H1 (cell line): ENCODE measurements around the gene TMPRSS9. TPM values are rescaled to one million over a fixed set of nuclear protein-coding genes. Genes with fewer than 3 reads are reported as not detected.

Experiments
- CTCF ChIA-PET: fragments of 300-600 bp; sonication (Branson Sonifier 250); formaldehyde crosslinking; loops from one replicate; lab custom pipeline; 2021; ENCODE audit not compliant: partially characterized antibody; lab: Charles Lee
- POLR2A ChIA-PET: fragments of 300-600 bp; sonication (Branson Sonifier 250); formaldehyde crosslinking; loops from one replicate; lab custom pipeline; 2021; ENCODE audit warnings: inconsistent platforms; ENCODE audit not compliant: partially characterized antibody; lab: Charles Lee
- DNase-seq, 2 experiments: peaks; one replicate each; pipeline versions ENCODE4 v3.0.0 to v3.0.0-alpha.2; 2010 to 2022; ENCODE audit warnings: low spot score in 2 of 2, low read depth in 1 of 2, mixed read lengths in 1 of 2
- FAIRE-seq: peaks from 2 replicates; lab custom pipeline; 2011; peaks lifted over from hg19 to GRCh38; lab: Jason Lieb, UNC
- H2AFZ ChIP-seq: 2 replicates; pipeline ENCODE4 v1.8.1; 2012; ENCODE audit warnings: low read length, inconsistent platforms
- H2AK5ac ChIP-seq: 2 replicates; pipeline ENCODE4 v1.6.1; 2013; ENCODE audit warnings: low read depth, low read length
- H2BK120ac ChIP-seq: replicated peaks from 2 replicates; pipeline ENCODE3; 2013; ENCODE audit warnings: low read depth, low read length, inconsistent platforms
- H2BK12ac ChIP-seq: 2 replicates; pipeline ENCODE4 v1.6.1; 2013; ENCODE audit warnings: low read depth, low read length
- H2BK15ac ChIP-seq: 2 replicates; pipeline ENCODE4 v1.6.1; 2013; ENCODE audit warnings: low read length
- H2BK20ac ChIP-seq: 2 replicates; pipeline ENCODE4 v1.6.1; 2013; ENCODE audit warnings: low read length
- H2BK5ac ChIP-seq: 2 replicates; pipeline ENCODE4 v1.6.1; 2013; ENCODE audit warnings: low read depth, low read length
- H3K14ac ChIP-seq: 2 replicates; pipeline ENCODE4 v1.6.1; 2013; ENCODE audit warnings: inconsistent platforms; ENCODE audit not compliant: insufficient read length
- H3K18ac ChIP-seq: 2 replicates; pipeline ENCODE4 v1.6.1; 2013; ENCODE audit warnings: low read length; ENCODE audit errors: extremely low read depth
- H3K23ac ChIP-seq: 2 replicates; pipeline ENCODE4 v1.6.1; 2013; ENCODE audit warnings: inconsistent platforms; ENCODE audit not compliant: insufficient read length
- H3K23me2 ChIP-seq: 2 replicates; pipeline ENCODE4 v1.6.1; 2013; ENCODE audit warnings: low read depth, low read length
- H3K27ac ChIP-seq: 2 replicates; pipeline ENCODE4 v1.6.1; 2011; ENCODE audit warnings: low read depth, low read length, inconsistent platforms
- H3K27me3 ChIP-seq, 4 experiments: replicated peaks in 1 of 4; 1 replicate in 1 of 4; 2 replicates in 3 of 4; pipeline versions ENCODE4 v1.6.1 to v1.8.1; 2011 to 2013; ENCODE audit warnings: low read length in 3 of 4, mild to moderate bottlenecking in 3 of 4, inconsistent platforms in 2 of 4, mixed read lengths in 2 of 4, moderate library complexity in 1 of 4; ENCODE audit not compliant: control insufficient read depth in 3 of 4, insufficient read depth in 3 of 4; ENCODE audit errors: extremely low read depth in 1 of 4
- H3K36me3 ChIP-seq, 4 experiments: 2 replicates each; pipeline versions ENCODE4 v1.6.1 to v1.8.1; 2011 to 2013; ENCODE audit warnings: mild to moderate bottlenecking in 4 of 4, low read length in 3 of 4, moderate library complexity in 2 of 4, control low read depth in 1 of 4, inconsistent platforms in 1 of 4; ENCODE audit not compliant: insufficient read depth in 4 of 4, control insufficient read depth in 2 of 4
- H3K4ac ChIP-seq: replicated peaks from 2 replicates; pipeline ENCODE3; 2013; ENCODE audit warnings: low read length, low read depth, mixed read lengths, inconsistent platforms; ENCODE audit not compliant: insufficient read length
- H3K4me1 ChIP-seq, 4 experiments: replicated peaks in 1 of 4; 1 replicate in 1 of 4; 2 replicates in 3 of 4; pipeline versions ENCODE4 v1.6.1 to v1.8.1; 2011 to 2013; ENCODE audit warnings: low read length in 3 of 4, inconsistent platforms in 2 of 4, mixed read lengths in 1 of 4; ENCODE audit not compliant: insufficient read depth in 4 of 4, control insufficient read depth in 3 of 4
- H3K4me2 ChIP-seq, 2 experiments: 2 replicates each; pipeline versions ENCODE4 v1.6.1 to v1.8.1; 2011 to 2013; ENCODE audit warnings: low read depth in 2 of 2, low read length in 2 of 2, control low read depth in 1 of 2, inconsistent platforms in 1 of 2, mild to moderate bottlenecking in 1 of 2; ENCODE audit not compliant: insufficient read depth in 1 of 2
- H3K4me3 ChIP-seq, 4 experiments: fragments of 200-600, 300-600 bp in 1 of 4; sonication (generic), shearing (Covaris generic), sonication (Bioruptor Twin) in 1 of 4; 2 replicates each; pipeline versions ENCODE4 v1.5.1 to v1.8.1; 2011 to 2016; ENCODE audit warnings: low read length in 4 of 4, low read depth in 3 of 4, control low read depth in 2 of 4, inconsistent platforms in 2 of 4, mild to moderate bottlenecking in 2 of 4, mixed read lengths in 1 of 4, moderate library complexity in 1 of 4; ENCODE audit not compliant: insufficient read depth in 2 of 4; ENCODE audit errors: extremely low read depth in 1 of 4
- H3K56ac ChIP-seq: replicated peaks from 2 replicates; pipeline ENCODE3; 2013; ENCODE audit warnings: low read depth, mild to moderate bottlenecking, mixed read lengths, low read length, inconsistent platforms; ENCODE audit not compliant: insufficient read length
- H3K79me1 ChIP-seq: 2 replicates; pipeline ENCODE4 v1.6.1; 2013; ENCODE audit warnings: low read depth, low read length, control low read depth
- H3K79me2 ChIP-seq, 2 experiments: 2 replicates each; pipeline versions ENCODE4 v1.6.1 to v1.8.1; 2012 to 2013; ENCODE audit warnings: low read length in 2 of 2, mild to moderate bottlenecking in 2 of 2, inconsistent platforms in 1 of 2; ENCODE audit not compliant: insufficient read depth in 2 of 2, control insufficient read depth in 1 of 2
- H3K9ac ChIP-seq, 4 experiments: replicated peaks in 1 of 4; 1 replicate in 1 of 4; 2 replicates in 3 of 4; pipeline versions ENCODE4 v1.6.1 to v1.8.1; 2011 to 2013; ENCODE audit warnings: low read depth in 3 of 4, low read length in 3 of 4, control low read depth in 2 of 4, mild to moderate bottlenecking in 2 of 4, moderate library complexity in 2 of 4, inconsistent platforms in 1 of 4; ENCODE audit errors: extremely low read depth in 1 of 4
- H3K9me3 ChIP-seq, 2 experiments: 2 replicates each; pipeline versions ENCODE4 v1.6.1 to v1.8.1; 2012 to 2013; ENCODE audit warnings: mild to moderate bottlenecking in 2 of 2, moderate library complexity in 2 of 2, control low read depth in 1 of 2, inconsistent platforms in 1 of 2, low read depth in 1 of 2, low read length in 1 of 2, mixed read lengths in 1 of 2; ENCODE audit not compliant: insufficient read depth in 2 of 2
- H4K20me1 ChIP-seq, 2 experiments: replicated peaks in 1 of 2; 2 replicates each; pipeline versions ENCODE3 to v1.8.1; 2011 to 2013; ENCODE audit warnings: inconsistent platforms in 2 of 2, low read length in 2 of 2, mild to moderate bottlenecking in 1 of 2; ENCODE audit not compliant: insufficient read depth in 2 of 2, control insufficient read depth in 1 of 2
- H4K5ac ChIP-seq: 2 replicates; pipeline ENCODE4 v1.6.1; 2013; ENCODE audit warnings: low read length, low read depth, mixed read lengths, inconsistent platforms; ENCODE audit not compliant: insufficient read length
- H4K8ac ChIP-seq: 2 replicates; pipeline ENCODE4 v1.8.0; 2013; ENCODE audit warnings: mild to moderate bottlenecking, moderate library complexity, low read length, inconsistent platforms; ENCODE audit not compliant: insufficient read depth; ENCODE audit errors: extremely low read depth
- H4K91ac ChIP-seq: replicated peaks from 2 replicates; pipeline ENCODE3; 2013; ENCODE audit warnings: low read length, mixed read lengths, inconsistent platforms; ENCODE audit not compliant: insufficient read length
- BACH1 ChIP-seq: IDR thresholded peaks from 2 replicates; pipeline ENCODE4 v1.6.1; 2012; ENCODE audit warnings: low read length, improper control_type of control experiment
- BCL11A ChIP-seq, 2 experiments: IDR thresholded peaks; one replicate each; pipeline ENCODE4 v1.6.1; 2011; ENCODE audit warnings: low read depth in 2 of 2, low read length in 2 of 2, mild to moderate bottlenecking in 2 of 2
- CEBPB ChIP-seq: IDR thresholded peaks from 2 replicates; pipeline ENCODE4 v1.6.1; 2012; ENCODE audit warnings: low read depth, low read length
- JUN ChIP-seq: IDR thresholded peaks from 2 replicates; pipeline ENCODE4 v1.6.1; 2011; ENCODE audit warnings: low read depth, mild to moderate bottlenecking, improper control_type of control experiment, low read length
- JUND ChIP-seq: IDR thresholded peaks from 2 replicates; pipeline ENCODE4 v1.6.1; 2011; ENCODE audit warnings: mild to moderate bottlenecking, improper control_type of control experiment, low read length
- KDM5A ChIP-seq: fragments of 200-600 bp; IDR thresholded peaks from 2 replicates; pipeline ENCODE4 v1.7.1; 2012; ENCODE audit warnings: mild to moderate bottlenecking, low read length, inconsistent platforms, mixed read lengths
- NANOG ChIP-seq: IDR thresholded peaks from 2 replicates; pipeline ENCODE4 v1.6.1; 2011; ENCODE audit warnings: low read length, low read depth, mild to moderate bottlenecking, inconsistent platforms; ENCODE audit not compliant: insufficient read depth, poor library complexity, severe bottlenecking
- SP2 ChIP-seq: IDR thresholded peaks from 2 replicates; pipeline ENCODE4 v1.6.1; 2012; ENCODE audit warnings: mild to moderate bottlenecking, low read length, inconsistent platforms
- TEAD4 ChIP-seq: IDR thresholded peaks from 2 replicates; pipeline ENCODE4 v1.6.1; 2012; ENCODE audit warnings: low read depth, low read length, inconsistent platforms, mixed read lengths
- YY1 ChIP-seq: IDR thresholded peaks from 2 replicates; pipeline ENCODE4 v1.6.1; 2011; ENCODE audit warnings: low read depth, mild to moderate bottlenecking, low read length
- WGBS, 2 experiments: shearing (Covaris generic) in 1 of 2; methylation state at CpG; one replicate each; pipeline versions ENCODE4 v1.1.6 to v1.1.7; 2013 to 2015; ENCODE audit warnings: low lambda C conversion rate in 2 of 2, mixed read lengths in 2 of 2, inconsistent platforms in 1 of 2, low coverage in 1 of 2, missing lambda C conversion rate in 1 of 2; ENCODE audit not compliant: insufficient replicate concordance in 2 of 2, insufficient coverage in 1 of 2, insufficient read length in 1 of 2; ENCODE audit errors: extremely low coverage in 1 of 2, missing lambda C conversion rate in 1 of 2; 5-methylcytosine and 5-hydroxymethylcytosine counted together
- polyA plus RNA-seq, 7 experiments: library from polyadenylated mRNA; depleted of rRNA in 3 of 7; stranded (reverse) in 5 of 7; unstranded in 2 of 7; fragments of >200 nt in 5 of 7; fragments of 200-250 nt in 2 of 7; gene quantifications; 1 replicate in 5 of 7; 2 replicates in 1 of 7; 4 replicates in 1 of 7; pipeline versions ENCODE4 v1.2.1 to v1.2.3, GENCODE V29; 2011 to 2013; ENCODE audit warnings: missing spikeins in 2 of 7, mixed read lengths in 2 of 7
- total RNA-seq: library from RNA; stranded (reverse); fragmentation: NEBNext Ultra II Directional; extraction: Animal tissue kit (Norgen Biotek cat#: 25700); gene quantifications from 2 replicates; pipeline ENCODE4 v1.2.1, GENCODE V29; 2021
- TF ChIP-seq, protein P1 (sequence below), 3 experiments: IDR thresholded peaks; 1 replicate in 2 of 3; 2 replicates in 1 of 3; pipeline versions ENCODE4 v1.5.1 to v1.6.1; 2011; ENCODE audit warnings: low read length in 3 of 3, mild to moderate bottlenecking in 3 of 3, inconsistent platforms in 2 of 3, low read depth in 1 of 3, moderate library complexity in 1 of 3; ENCODE audit not compliant: insufficient read depth in 1 of 3; ENCODE audit errors: control extremely low read depth in 1 of 3

The TMPRSS9 gene
- total and polyA plus RNA-seq, 2 of the 8 experiments (the other 6 are each of a cell fraction or from before 2014, with no cell fraction given): 0.15 to 0.19 TPM

GRCh38 chr19:2345076-2345475 lies 15.0 kb upstream of the TMPRSS9 start:
- WGBS, 2 experiments: 100% methylated on average over 15 of the region's 17 CpGs; no CpG with 5 or more reads in 1 of the 2 experiments
- Histone ChIP-seq H2BK12ac (no peak overlapping the region), H3K36me3 (peaks cover 2 to 12% (median 7%) of the 10 kb centered on the region in 4 experiments; a peak in 3 of 8 replicates), H4K20me1 (peaks cover 0 to 5% of the 10 kb centered on the region in 2 experiments), H3K9ac (no peak overlapping the region), H3K4me2 (no peak overlapping the region), H3K23me2 (no peaks in the 10 kb centered on the region), H3K79me2 (no peaks in the 10 kb centered on the region), H3K18ac (no peak overlapping the region), H2BK120ac (no peak overlapping the region), H3K14ac (no peak overlapping the region), H2AK5ac (no peak overlapping the region), H3K56ac (no peak overlapping the region), H3K79me1 (no peaks in the 10 kb centered on the region), H3K4ac (no peak overlapping the region), H3K4me3 (no peak overlapping the region), H3K27ac (no peak overlapping the region), H3K4me1 (no peaks in the 10 kb centered on the region), H3K9me3 (no peaks in the 10 kb centered on the region), H4K91ac (no peak overlapping the region), H4K8ac (no peak overlapping the region), H2BK20ac (no peak overlapping the region), H3K27me3 (no peaks in the 10 kb centered on the region), H2BK5ac (no peak overlapping the region), H4K5ac (no peak overlapping the region), H3K23ac (no peak overlapping the region), H2AFZ (no peak overlapping the region), H2BK15ac (no peak overlapping the region)
- POLR2A ChIA-PET: interaction anchor here (1.5 kb wide), 1 partner anchor 20 kb away, joined by 3 read pairs; no protein-coding TSS in a partner anchor
- CTCF ChIA-PET: interaction anchor here (0.6 kb wide), 1 partner anchor 47 kb away, joined by 3 read pairs; no protein-coding TSS in a partner anchor
- TF ChIP-seq YY1 (no peak), CEBPB (no peak), JUND (no peak), NANOG (no peak), TEAD4 (no peak), SP2 (no peak), KDM5A (no peak), BCL11A (IDR thresholded peaks at IDR 0.05; ENCODE audit: low read depth in 2 of 2, low read length in 2 of 2) (no peak), BACH1 (no peak), JUN (no peak)
- TF ChIP-seq, protein P1, sequence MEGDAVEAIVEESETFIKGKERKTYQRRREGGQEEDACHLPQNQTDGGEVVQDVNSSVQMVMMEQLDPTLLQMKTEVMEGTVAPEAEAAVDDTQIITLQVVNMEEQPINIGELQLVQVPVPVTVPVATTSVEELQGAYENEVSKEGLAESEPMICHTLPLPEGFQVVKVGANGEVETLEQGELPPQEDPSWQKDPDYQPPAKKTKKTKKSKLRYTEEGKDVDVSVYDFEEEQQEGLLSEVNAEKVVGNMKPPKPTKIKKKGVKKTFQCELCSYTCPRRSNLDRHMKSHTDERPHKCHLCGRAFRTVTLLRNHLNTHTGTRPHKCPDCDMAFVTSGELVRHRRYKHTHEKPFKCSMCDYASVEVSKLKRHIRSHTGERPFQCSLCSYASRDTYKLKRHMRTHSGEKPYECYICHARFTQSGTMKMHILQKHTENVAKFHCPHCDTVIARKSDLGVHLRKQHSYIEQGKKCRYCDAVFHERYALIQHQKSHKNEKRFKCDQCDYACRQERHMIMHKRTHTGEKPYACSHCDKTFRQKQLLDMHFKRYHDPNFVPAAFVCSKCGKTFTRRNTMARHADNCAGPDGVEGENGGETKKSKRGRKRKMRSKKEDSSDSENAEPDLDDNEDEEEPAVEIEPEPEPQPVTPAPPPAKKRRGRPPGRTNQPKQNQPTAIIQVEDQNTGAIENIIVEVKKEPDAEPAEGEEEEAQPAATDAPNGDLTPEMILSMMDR (IDR thresholded peaks at IDR 0.05; ENCODE audit: control extremely low read depth in 1 of 3, insufficient read depth in 1 of 3, low read depth in 1 of 3, low read length in 3 of 3): no peak
- no peak for DNase-seq
- no peak for FAIRE-seq
